Keratinocyte (primary cell): Measurements from ENCODE around the gene TAPT1. TPM values are rescaled to one million over a fixed set of nuclear protein-coding genes. Genes with fewer than 3 reads are reported as not detected.

ENCODE experiments used
- DNase-seq: peaks from one replicate; pipeline ENCODE4 v3.0.0-alpha.2; 2011; ENCODE audit warnings: low read depth, missing footprints, low spot score
- FAIRE-seq: peaks from 2 replicates; lab custom pipeline; 2011; peaks lifted over from hg19 to GRCh38; lab: Jason Lieb, UNC
- H2AFZ ChIP-seq: 2 replicates; pipeline ENCODE4 v1.6.0; 2012; ENCODE audit warnings: low read length, control low read depth, inconsistent platforms; ENCODE audit not compliant: control insufficient read depth
- H3K27ac ChIP-seq: 2 replicates; pipeline ENCODE4 v1.5.1; 2011; ENCODE audit warnings: low read length; ENCODE audit not compliant: control insufficient read depth, insufficient read depth
- H3K27me3 ChIP-seq: 3 replicates; pipeline ENCODE4 v1.6.0; 2011; ENCODE audit warnings: low read length; ENCODE audit not compliant: control insufficient read depth, insufficient read depth; ENCODE audit errors: extremely low read depth
- H3K36me3 ChIP-seq, 2 experiments: 2 replicates in 1 of 2; 3 replicates in 1 of 2; pipeline ENCODE4 v1.5.1; 2011; ENCODE audit warnings: low read length in 2 of 2, mild to moderate bottlenecking in 1 of 2; ENCODE audit not compliant: control insufficient read depth in 2 of 2, insufficient read depth in 2 of 2; ENCODE audit errors: extremely low read depth in 1 of 2
- H3K4me1 ChIP-seq: 3 replicates; pipeline ENCODE4 v1.5.1; 2011; ENCODE audit warnings: low read length; ENCODE audit not compliant: control insufficient read depth, insufficient read depth; ENCODE audit errors: extremely low read depth
- H3K4me2 ChIP-seq: 3 replicates; pipeline ENCODE4 v1.6.0; 2011; ENCODE audit warnings: low read depth, low read length; ENCODE audit not compliant: control insufficient read depth, insufficient read depth; ENCODE audit errors: extremely low read depth
- H3K4me3 ChIP-seq, 3 experiments: fragments of 200-600 bp in 1 of 3; sonication (generic) in 1 of 3; 2 replicates in 2 of 3; 3 replicates in 1 of 3; pipeline ENCODE4 v1.5.1; 2011 to 2016; ENCODE audit warnings: low read length in 3 of 3, mild to moderate bottlenecking in 3 of 3, control low read depth in 2 of 3, inconsistent platforms in 1 of 3, low read depth in 1 of 3, mixed read lengths in 1 of 3, mixed run types in 1 of 3, moderate library complexity in 1 of 3; ENCODE audit not compliant: control insufficient read depth in 2 of 3, insufficient read depth in 2 of 3; ENCODE audit errors: extremely low read depth in 1 of 3
- H3K79me2 ChIP-seq: 2 replicates; pipeline ENCODE4 v1.6.0; 2012; ENCODE audit warnings: low read length; ENCODE audit not compliant: control insufficient read depth, insufficient read depth
- H3K9ac ChIP-seq: 3 replicates; pipeline ENCODE4 v1.6.0; 2011; ENCODE audit warnings: low read length; ENCODE audit not compliant: control insufficient read depth, insufficient read depth; ENCODE audit errors: extremely low read depth
- H3K9me1 ChIP-seq: 3 replicates; pipeline ENCODE4 v1.6.0; 2011; ENCODE audit warnings: low read length; ENCODE audit not compliant: control insufficient read depth, insufficient read depth; ENCODE audit errors: extremely low read depth
- H3K9me3 ChIP-seq: 2 replicates; pipeline ENCODE4 v1.5.1; 2012; ENCODE audit warnings: low read depth, low read length; ENCODE audit not compliant: control insufficient read depth
- H4K20me1 ChIP-seq: 3 replicates; pipeline ENCODE4 v1.6.0; 2011; ENCODE audit warnings: low read length; ENCODE audit not compliant: control insufficient read depth, insufficient read depth; ENCODE audit errors: extremely low read depth
- EZH2 ChIP-seq: IDR thresholded peaks from one replicate; pipeline ENCODE4 v1.6.1; 2012; ENCODE audit warnings: inconsistent platforms, mild to moderate bottlenecking, low read length, moderate library complexity
- dilution Hi-C: fragments of 300-500 bp; cut with MboI; formaldehyde crosslinking; loops from one replicate; pipeline ENCODE4 v1.7.0; 2020; ENCODE audit warnings: low sequenced_read_pairs; ENCODE audit not compliant: extremely low pct_ligation_motif_present
- polyA plus RNA-seq, 5 experiments: library from polyadenylated mRNA; depleted of rRNA in 3 of 5; stranded (reverse) in 3 of 5; stranded (forward) in 1 of 5; unstranded in 1 of 5; fragments of >200 nt; gene quantifications; 1 replicate in 1 of 5; 2 replicates in 3 of 5; 3 replicates in 1 of 5; pipeline versions ENCODE4 v1.2.1 to v1.2.3, GENCODE V29; 2011 to 2012; ENCODE audit warnings: missing spikeins in 2 of 5, low read depth in 1 of 5, low replicate concordance in 1 of 5
- TF ChIP-seq, protein P1 (sequence below), 3 experiments: IDR thresholded peaks in 1 of 3; conservative IDR thresholded peaks in 1 of 3; optimal IDR thresholded peaks in 1 of 3; 2 replicates in 2 of 3; 3 replicates in 1 of 3; pipeline versions ENCODE3 to v1.5.1; 2011; ENCODE audit warnings: low read length in 3 of 3, mild to moderate bottlenecking in 3 of 3, moderate library complexity in 2 of 3, control low read depth in 1 of 3, inconsistent platforms in 1 of 3; ENCODE audit not compliant: insufficient read depth in 2 of 3; ENCODE audit errors: extremely low read depth in 1 of 3

Gene TAPT1
- polyA plus RNA-seq, 1 donor (not counting 4 experiments of a cell fraction or from before 2014, with no cell fraction given) = 10.7 TPM

- FAIRE-seq = no peak
- no peaks in the 10 kb centered on the region for H3K9me3 ChIP-seq
- H3K4me1 ChIP-seq = peaks cover 27% of the 10 kb centered on the region
- no peak overlapping the region for H3K27ac ChIP-seq
- H3K4me2 ChIP-seq = no peak overlapping the region
- no peak overlapping the region for H3K4me3 ChIP-seq
- no peak for DNase-seq
- no peaks in the 10 kb centered on the region for H3K79me2 ChIP-seq
- no peak overlapping the region for H3K9ac ChIP-seq
- H3K9me1 ChIP-seq = no peaks in the 10 kb centered on the region
- dilution Hi-C loops = no loop called here
- no peaks in the 10 kb centered on the region for H3K27me3 ChIP-seq
- H3K36me3 ChIP-seq = no peaks in the 10 kb centered on the region
- TF ChIP-seq, protein P1, sequence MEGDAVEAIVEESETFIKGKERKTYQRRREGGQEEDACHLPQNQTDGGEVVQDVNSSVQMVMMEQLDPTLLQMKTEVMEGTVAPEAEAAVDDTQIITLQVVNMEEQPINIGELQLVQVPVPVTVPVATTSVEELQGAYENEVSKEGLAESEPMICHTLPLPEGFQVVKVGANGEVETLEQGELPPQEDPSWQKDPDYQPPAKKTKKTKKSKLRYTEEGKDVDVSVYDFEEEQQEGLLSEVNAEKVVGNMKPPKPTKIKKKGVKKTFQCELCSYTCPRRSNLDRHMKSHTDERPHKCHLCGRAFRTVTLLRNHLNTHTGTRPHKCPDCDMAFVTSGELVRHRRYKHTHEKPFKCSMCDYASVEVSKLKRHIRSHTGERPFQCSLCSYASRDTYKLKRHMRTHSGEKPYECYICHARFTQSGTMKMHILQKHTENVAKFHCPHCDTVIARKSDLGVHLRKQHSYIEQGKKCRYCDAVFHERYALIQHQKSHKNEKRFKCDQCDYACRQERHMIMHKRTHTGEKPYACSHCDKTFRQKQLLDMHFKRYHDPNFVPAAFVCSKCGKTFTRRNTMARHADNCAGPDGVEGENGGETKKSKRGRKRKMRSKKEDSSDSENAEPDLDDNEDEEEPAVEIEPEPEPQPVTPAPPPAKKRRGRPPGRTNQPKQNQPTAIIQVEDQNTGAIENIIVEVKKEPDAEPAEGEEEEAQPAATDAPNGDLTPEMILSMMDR (optimal IDR thresholded peaks at IDR 0.05 in 1 of 3, IDR thresholded peaks at IDR 0.05 in 1 of 3, conservative IDR thresholded peaks at IDR 0.05 in 1 of 3; ENCODE audit: extremely low read depth in 1 of 3, insufficient read depth in 2 of 3, low read length in 3 of 3) = no peak
- TF ChIP-seq EZH2 = no peak
- no peak overlapping the region for H2AFZ ChIP-seq
- no peaks in the 10 kb centered on the region for H4K20me1 ChIP-seq
Measured at GRCh38 chr4:16267639-16268038, 41.4 kb upstream of the TAPT1 start.

GRCh38 chr4:16265820-16266219 is 39.5 kb upstream of the TAPT1 start:
- Histone ChIP-seq H4K20me1 (no peaks in the 10 kb centered on the region), H3K27me3 (no peaks in the 10 kb centered on the region), H3K9me1 (no peaks in the 10 kb centered on the region), H3K4me1 (peaks cover 21% of the 10 kb centered on the region), H2AFZ (no peak overlapping the region), H3K36me3 (no peaks in the 10 kb centered on the region), H3K4me2 (no peak overlapping the region), H3K9me3 (no peaks in the 10 kb centered on the region), H3K9ac (no peak overlapping the region), H3K79me2 (no peaks in the 10 kb centered on the region), H3K27ac (no peak overlapping the region), H3K4me3 (no peak overlapping the region)
- FAIRE-seq (no peak), DNase-seq (no peak)
- TF ChIP-seq, protein P1 (optimal IDR thresholded peaks at IDR 0.05 in 1 of 3, IDR thresholded peaks at IDR 0.05 in 1 of 3, conservative IDR thresholded peaks at IDR 0.05 in 1 of 3; ENCODE audit: extremely low read depth in 1 of 3, insufficient read depth in 2 of 3, low read length in 3 of 3) = no peak
- no peak for TF ChIP-seq EZH2
- dilution Hi-C loops = no loop called here
